SH-SY5Y (cell line): Measurements from ENCODE around the gene LAMA3.

Experiments
- GATA2 ChIP-seq: IDR thresholded peaks from 2 replicates; pipeline ENCODE4 v1.6.1; 2011; ENCODE audit warnings: mild to moderate bottlenecking, low read depth, low read length
- GATA3 ChIP-seq: IDR thresholded peaks from 2 replicates; pipeline ENCODE4 v1.6.1; 2011; ENCODE audit warnings: low read depth, mild to moderate bottlenecking, low read length, moderate library complexity

Gene LAMA3

GRCh38 chr18:23877371-23877770 is 188.1 kb downstream of the LAMA3 start:
- no peak for TF ChIP-seq GATA2

DNA sequence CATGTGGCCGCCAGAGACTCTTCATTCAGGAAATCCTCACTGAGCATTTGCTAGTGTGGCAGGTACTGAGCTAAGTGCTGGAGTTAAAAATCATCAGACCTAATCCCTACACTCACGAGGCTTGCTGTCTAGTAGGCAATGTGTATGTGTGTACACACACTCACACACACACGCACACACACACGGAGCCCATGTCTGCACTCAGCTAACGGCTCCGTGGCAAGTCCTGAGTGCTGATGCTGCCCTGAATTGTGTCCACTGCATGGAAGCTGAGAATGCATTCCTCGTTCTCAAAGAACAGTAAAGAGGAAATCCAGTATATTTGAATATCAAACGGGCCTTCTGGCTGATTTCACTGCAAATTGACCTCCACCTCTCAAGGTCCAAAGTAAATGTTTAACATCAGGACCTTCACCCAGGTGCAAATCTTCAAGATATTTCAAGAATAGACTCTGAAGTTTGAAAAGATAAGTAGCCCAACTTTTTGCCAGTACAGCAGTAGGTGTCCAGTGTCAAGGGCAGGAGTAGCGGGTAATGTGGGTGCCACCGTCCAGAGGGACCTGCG is 189.2 kb downstream of the LAMA3 start:
- TF ChIP-seq GATA2 (no peak), GATA3 (no peak)

GRCh38 chr18:23879126-23879525 is 189.9 kb downstream of the LAMA3 start:
- TF ChIP-seq GATA2 (no peak), GATA3 (no peak)

GRCh38 chr18:23879544-23879943 is 190.3 kb downstream of the LAMA3 start:
- no peak for TF ChIP-seq GATA3

GRCh38 chr18:23879966-23880565 is 190.8 kb downstream of the LAMA3 start:
- no peak for TF ChIP-seq GATA2
- no peak for TF ChIP-seq GATA3

- TF ChIP-seq GATA2 (no peak), GATA3 (no peak)
Observed at GRCh38 chr18:23880931-23881617, 191.8 kb downstream of the LAMA3 start.

GRCh38 chr18:23881778-23882177 is 192.5 kb downstream of the LAMA3 start:
- TF ChIP-seq GATA2 = no peak
- no peak for TF ChIP-seq GATA3

- TF ChIP-seq GATA2 (no peak), GATA3 (no peak)
Observed at GRCh38 chr18:23882616-23883276, 193.5 kb downstream of the LAMA3 start.

DNA sequence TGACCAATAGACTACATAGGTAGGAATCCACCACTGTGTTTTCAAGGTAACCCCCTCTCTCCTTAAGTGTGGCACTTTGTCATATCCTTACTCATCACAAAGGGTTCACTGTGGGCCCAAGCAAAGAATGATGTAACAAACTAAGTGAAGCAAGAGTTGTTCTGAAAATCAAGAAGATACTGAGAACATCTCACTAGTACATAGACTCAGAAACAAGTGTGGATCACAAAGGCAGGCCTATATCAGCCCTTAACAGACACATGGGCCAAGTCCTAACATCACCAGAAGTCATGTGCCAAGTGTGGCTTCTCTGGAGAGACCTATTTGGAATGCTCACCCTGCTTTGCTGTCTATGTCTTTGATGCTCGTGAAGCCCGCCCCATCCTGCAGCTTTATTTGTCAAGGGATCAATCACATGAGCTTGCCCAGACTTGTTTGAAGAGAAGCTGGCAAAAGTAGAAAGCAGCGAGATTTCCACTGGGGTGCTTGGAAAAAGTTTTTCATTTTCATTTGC is 194.1 kb downstream of the LAMA3 start:
- TF ChIP-seq GATA2 (no peak), GATA3 (no peak)

GRCh38 chr18:23884681-23885375 is 195.6 kb downstream of the LAMA3 start:
- no peak for TF ChIP-seq GATA2
- TF ChIP-seq GATA3 = no peak

- TF ChIP-seq GATA2 = no peak
- TF ChIP-seq GATA3 = no peak
Observed at GRCh38 chr18:23885750-23886149, 196.5 kb downstream of the LAMA3 start.

DNA sequence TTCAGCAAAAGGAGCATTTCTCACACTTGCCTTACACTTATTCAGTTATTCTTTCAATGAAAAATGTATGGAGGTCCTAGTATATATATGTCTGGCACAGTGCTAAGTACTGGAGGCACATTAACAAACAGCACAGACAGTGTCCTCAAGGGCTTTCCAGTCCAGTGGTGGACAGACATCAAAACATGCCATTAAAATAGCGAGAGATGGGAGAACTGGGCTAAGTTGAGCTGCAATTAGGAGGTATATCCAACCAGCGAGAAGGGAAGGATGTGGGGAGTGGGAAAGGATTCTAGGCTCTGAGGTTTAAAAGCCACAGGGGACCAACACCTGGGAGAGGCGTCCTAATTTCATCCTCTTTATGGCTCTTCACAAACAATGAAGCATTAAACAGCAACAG is 197.8 kb downstream of the LAMA3 start:
- TF ChIP-seq GATA3 (no peak), GATA2 (no peak)

GRCh38 chr18:23887493-23887892 is 198.2 kb downstream of the LAMA3 start:
- TF ChIP-seq GATA2 (no peak), GATA3 (no peak)

DNA sequence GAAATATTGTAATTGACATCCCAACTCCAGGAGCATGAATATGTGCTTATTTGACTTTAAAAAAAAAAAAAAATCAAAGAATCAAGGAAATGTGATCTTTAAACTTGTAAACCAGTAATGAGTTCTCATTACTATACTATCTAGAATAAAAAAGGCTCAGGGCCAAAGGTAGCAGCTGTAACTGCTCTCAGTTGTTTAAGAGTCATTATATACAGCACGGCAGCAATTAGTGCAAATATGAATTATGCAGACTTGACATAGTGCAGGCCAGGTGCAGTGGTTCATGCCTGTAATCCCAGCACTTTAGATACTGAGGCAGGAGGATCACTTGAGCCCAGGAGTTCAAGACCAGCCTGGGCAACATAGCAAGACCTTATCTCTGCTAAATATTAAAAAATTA is 199.6 kb downstream of the LAMA3 start:
- no peak for TF ChIP-seq GATA3
- TF ChIP-seq GATA2 = no peak
